OCI-LY1 (cell line): Measurements from ENCODE around the gene DZANK1.

Experiments used
- H2AFZ ChIP-seq: fragments of 200-600 bp; sonication (generic), shearing (Covaris generic); 2 replicates; pipeline ENCODE4 v1.6.0; 2014; ENCODE audit warnings: antibody characterized with exemption, mild to moderate bottlenecking, low read length
- H3F3A ChIP-seq: fragments of 200-600 bp; sonication (generic), shearing (Covaris generic); 2 replicates; pipeline ENCODE4 v1.6.0; 2014; ENCODE audit warnings: mild to moderate bottlenecking, antibody characterized with exemption, low read length, moderate library complexity; ENCODE audit not compliant: insufficient read depth
- H3K27ac ChIP-seq: fragments of 200-600 bp; sonication (generic); 2 replicates; pipeline ENCODE4 v1.5.1; 2014; ENCODE audit warnings: low read length, mixed run types, mild to moderate bottlenecking, low read depth; ENCODE audit not compliant: poor library complexity, severe bottlenecking
- H3K27me3 ChIP-seq: fragments of 200-600 bp; sonication (generic); 2 replicates; pipeline ENCODE4 v1.6.0; 2014; ENCODE audit warnings: antibody characterized with exemption, mild to moderate bottlenecking, low read length, moderate library complexity; ENCODE audit not compliant: insufficient read depth
- H3K36me3 ChIP-seq: fragments of 200-600 bp; sonication (generic); 2 replicates; pipeline ENCODE4 v1.6.1; 2014; ENCODE audit warnings: mild to moderate bottlenecking, antibody characterized with exemption, low read length, moderate library complexity, mixed read lengths; ENCODE audit not compliant: insufficient read depth
- H3K4me1 ChIP-seq: fragments of 200-600 bp; sonication (generic); 2 replicates; pipeline ENCODE4 v1.5.1; 2014; ENCODE audit warnings: mild to moderate bottlenecking, low read length, moderate library complexity; ENCODE audit not compliant: insufficient read depth, severe bottlenecking
- H3K4me2 ChIP-seq: fragments of 200-600 bp; sonication (generic), shearing (Covaris generic); 2 replicates; pipeline ENCODE4 v1.6.1; 2014; ENCODE audit warnings: low read length
- H3K4me3 ChIP-seq: fragments of 200-600 bp; sonication (generic); 2 replicates; pipeline ENCODE4 v1.5.1; 2014; ENCODE audit warnings: low read length, low read depth, mild to moderate bottlenecking, mixed read lengths; ENCODE audit not compliant: poor library complexity, severe bottlenecking
- H3K79me2 ChIP-seq: fragments of 200-600 bp; shearing (Covaris generic); 2 replicates; pipeline ENCODE4 v1.6.1; 2016; ENCODE audit warnings: mixed run types, low read length, mixed read lengths; ENCODE audit not compliant: insufficient read depth
- H3K9ac ChIP-seq: fragments of 200-600 bp; sonication (generic), shearing (Covaris generic); 2 replicates; pipeline ENCODE4 v1.6.1; 2014; ENCODE audit warnings: mild to moderate bottlenecking, low read length, mixed read lengths
- H3K9me2 ChIP-seq: fragments of 200-600 bp; sonication (generic), shearing (Covaris generic); 2 replicates; pipeline ENCODE4 v1.6.1; 2014; ENCODE audit warnings: low read depth, mild to moderate bottlenecking, low read length, mixed read lengths
- H3K9me3 ChIP-seq: fragments of 200-600 bp; shearing (Covaris generic); 2 replicates; pipeline ENCODE4 v1.6.1; 2014; ENCODE audit warnings: low read length, mixed read lengths
- H4K20me1 ChIP-seq: fragments of 200-600 bp; sonication (generic), shearing (Covaris generic); 2 replicates; pipeline ENCODE4 v1.6.0; 2016; ENCODE audit warnings: mild to moderate bottlenecking, low read length; ENCODE audit not compliant: insufficient read depth
- EZH2 ChIP-seq: fragments of 200-600 bp; sonication (generic), shearing (Covaris generic); IDR thresholded peaks from 2 replicates; pipeline ENCODE4 v1.8.0; 2017; ENCODE audit warnings: borderline replicate concordance, mixed run types, mild to moderate bottlenecking, antibody characterized with exemption, low read length, moderate library complexity, mixed read lengths
- TF ChIP-seq, protein P1 (sequence below): fragments of 200-600 bp; sonication (generic), shearing (Covaris generic); IDR thresholded peaks from 2 replicates; pipeline ENCODE4 v1.5.1; 2017; ENCODE audit warnings: mild to moderate bottlenecking, antibody characterized with exemption, low read length, moderate library complexity, mixed read lengths

Gene DZANK1

GRCh38 chr20:18372296-18372695 is 94.5 kb downstream of the DZANK1 start:
- Histone ChIP-seq H3K36me3 (no peaks in the 10 kb centered on the region), H3K9me3 (no peaks in the 10 kb centered on the region), H3K4me2 (no peak overlapping the region), H3K4me1 (no peaks in the 10 kb centered on the region), H3K79me2 (no peaks in the 10 kb centered on the region), H3F3A (no peaks in the 10 kb centered on the region), H3K27me3 (no peaks in the 10 kb centered on the region), H3K4me3 (no peak overlapping the region), H3K27ac (no peak overlapping the region), H4K20me1 (no peaks in the 10 kb centered on the region), H3K9ac (no peak overlapping the region), H2AFZ (no peak overlapping the region), H3K9me2 (no peaks in the 10 kb centered on the region)
- TF ChIP-seq, protein P1, sequence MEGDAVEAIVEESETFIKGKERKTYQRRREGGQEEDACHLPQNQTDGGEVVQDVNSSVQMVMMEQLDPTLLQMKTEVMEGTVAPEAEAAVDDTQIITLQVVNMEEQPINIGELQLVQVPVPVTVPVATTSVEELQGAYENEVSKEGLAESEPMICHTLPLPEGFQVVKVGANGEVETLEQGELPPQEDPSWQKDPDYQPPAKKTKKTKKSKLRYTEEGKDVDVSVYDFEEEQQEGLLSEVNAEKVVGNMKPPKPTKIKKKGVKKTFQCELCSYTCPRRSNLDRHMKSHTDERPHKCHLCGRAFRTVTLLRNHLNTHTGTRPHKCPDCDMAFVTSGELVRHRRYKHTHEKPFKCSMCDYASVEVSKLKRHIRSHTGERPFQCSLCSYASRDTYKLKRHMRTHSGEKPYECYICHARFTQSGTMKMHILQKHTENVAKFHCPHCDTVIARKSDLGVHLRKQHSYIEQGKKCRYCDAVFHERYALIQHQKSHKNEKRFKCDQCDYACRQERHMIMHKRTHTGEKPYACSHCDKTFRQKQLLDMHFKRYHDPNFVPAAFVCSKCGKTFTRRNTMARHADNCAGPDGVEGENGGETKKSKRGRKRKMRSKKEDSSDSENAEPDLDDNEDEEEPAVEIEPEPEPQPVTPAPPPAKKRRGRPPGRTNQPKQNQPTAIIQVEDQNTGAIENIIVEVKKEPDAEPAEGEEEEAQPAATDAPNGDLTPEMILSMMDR, result no peak

DNA sequence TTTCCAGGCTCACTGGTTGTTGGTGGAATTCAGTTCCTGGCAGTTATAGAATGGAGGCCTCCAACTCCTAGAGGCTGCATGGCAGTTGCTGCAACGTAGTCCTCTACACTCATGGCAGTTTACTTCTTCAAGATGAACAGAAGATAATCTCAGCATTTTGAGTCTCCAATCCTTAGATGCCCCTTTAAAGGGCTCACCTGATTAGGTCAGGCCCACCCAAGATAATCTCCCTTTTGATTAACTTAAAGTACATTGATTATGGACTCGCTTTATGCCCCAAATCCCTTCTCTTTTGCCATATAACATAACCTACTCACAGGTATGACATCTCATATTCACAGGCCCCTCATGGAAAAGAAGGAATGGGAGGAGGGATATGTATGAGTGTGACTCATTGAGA is 102.1 kb downstream of the DZANK1 start:
- Histone ChIP-seq H3K4me2 (no peak overlapping the region), H3K9me3 (no peaks in the 10 kb centered on the region), H3K79me2 (no peaks in the 10 kb centered on the region), H4K20me1 (no peaks in the 10 kb centered on the region), H3K9me2 (no peaks in the 10 kb centered on the region), H3F3A (no peaks in the 10 kb centered on the region), H3K27ac (no peak overlapping the region), H3K9ac (no peak overlapping the region), H2AFZ (no peak overlapping the region), H3K4me3 (no peak overlapping the region), H3K27me3 (no peaks in the 10 kb centered on the region), H3K4me1 (no peaks in the 10 kb centered on the region), H3K36me3 (no peaks in the 10 kb centered on the region)
- TF ChIP-seq, protein P1, result no peak
- TF ChIP-seq EZH2, result no peak

- H2AFZ ChIP-seq, result no peak overlapping the region
- H3K79me2 ChIP-seq, result no peaks in the 10 kb centered on the region
- no peaks in the 10 kb centered on the region for H3K9me3 ChIP-seq
- no peak overlapping the region for H3K27ac ChIP-seq
- H3F3A ChIP-seq, result no peaks in the 10 kb centered on the region
- no peaks in the 10 kb centered on the region for H4K20me1 ChIP-seq
- H3K9ac ChIP-seq, result no peak overlapping the region
- H3K9me2 ChIP-seq, result no peaks in the 10 kb centered on the region
- H3K4me2 ChIP-seq, result no peak overlapping the region
- no peak for TF ChIP-seq EZH2
- TF ChIP-seq, protein P1, result no peak
- H3K4me3 ChIP-seq, result no peak overlapping the region
- H3K4me1 ChIP-seq, result no peaks in the 10 kb centered on the region
- H3K36me3 ChIP-seq, result no peaks in the 10 kb centered on the region
- no peaks in the 10 kb centered on the region for H3K27me3 ChIP-seq
These were observed 103.1 kb downstream of the DZANK1 start for GRCh38 chr20:18363708-18364107.
